ENCODE measurements around the gene GABPB2. TPM values are rescaled to one million over a fixed set of nuclear protein-coding genes. Genes with fewer than 3 reads are reported as not detected.

Gene GABPB2
- total RNA-seq, 1 donor from 2014 or later = 12.4 TPM

GRCh38 chr1:151143057-151143435 is 72.5 kb downstream of the GABPB2 start:
- TF ChIP-seq, protein P1, sequence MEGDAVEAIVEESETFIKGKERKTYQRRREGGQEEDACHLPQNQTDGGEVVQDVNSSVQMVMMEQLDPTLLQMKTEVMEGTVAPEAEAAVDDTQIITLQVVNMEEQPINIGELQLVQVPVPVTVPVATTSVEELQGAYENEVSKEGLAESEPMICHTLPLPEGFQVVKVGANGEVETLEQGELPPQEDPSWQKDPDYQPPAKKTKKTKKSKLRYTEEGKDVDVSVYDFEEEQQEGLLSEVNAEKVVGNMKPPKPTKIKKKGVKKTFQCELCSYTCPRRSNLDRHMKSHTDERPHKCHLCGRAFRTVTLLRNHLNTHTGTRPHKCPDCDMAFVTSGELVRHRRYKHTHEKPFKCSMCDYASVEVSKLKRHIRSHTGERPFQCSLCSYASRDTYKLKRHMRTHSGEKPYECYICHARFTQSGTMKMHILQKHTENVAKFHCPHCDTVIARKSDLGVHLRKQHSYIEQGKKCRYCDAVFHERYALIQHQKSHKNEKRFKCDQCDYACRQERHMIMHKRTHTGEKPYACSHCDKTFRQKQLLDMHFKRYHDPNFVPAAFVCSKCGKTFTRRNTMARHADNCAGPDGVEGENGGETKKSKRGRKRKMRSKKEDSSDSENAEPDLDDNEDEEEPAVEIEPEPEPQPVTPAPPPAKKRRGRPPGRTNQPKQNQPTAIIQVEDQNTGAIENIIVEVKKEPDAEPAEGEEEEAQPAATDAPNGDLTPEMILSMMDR (IDR thresholded peaks at IDR 0.05; ENCODE audit: unreplicated experiment) = no peak
- H3K4me3 Mint-ChIP-seq (ENCODE audit: low read depth) = no peak overlapping the region
- no peak for DNase-seq (ENCODE audit: low spot score, unreplicated experiment)
- H3K27ac Mint-ChIP-seq = no peak overlapping the region
- peaks cover 11% of the 10 kb centered on the region for H3K27me3 Mint-ChIP-seq
- H3K36me3 Mint-ChIP-seq (ENCODE audit: insufficient read depth) = peaks cover 3% of the 10 kb centered on the region
- no peaks in the 10 kb centered on the region for H3K9me3 Mint-ChIP-seq (ENCODE audit: low read depth)
- peaks cover 10% of the 10 kb centered on the region for H3K4me1 Mint-ChIP-seq (ENCODE audit: low read depth)

GRCh38 chr1:151143986-151144385 is 73.4 kb downstream of the GABPB2 start:
- no peaks in the 10 kb centered on the region for H3K9me3 Mint-ChIP-seq (ENCODE audit: low read depth)
- no peak overlapping the region for H3K27ac Mint-ChIP-seq
- DNase-seq (ENCODE audit: low spot score, unreplicated experiment) = no peak
- H3K4me3 Mint-ChIP-seq (ENCODE audit: low read depth) = no peak overlapping the region
- H3K27me3 Mint-ChIP-seq = peaks cover 16% of the 10 kb centered on the region
- TF ChIP-seq, protein P1 (IDR thresholded peaks at IDR 0.05; ENCODE audit: unreplicated experiment) = no peak
- H3K4me1 Mint-ChIP-seq (ENCODE audit: low read depth) = peaks cover 10% of the 10 kb centered on the region
- peaks cover 3% of the 10 kb centered on the region for H3K36me3 Mint-ChIP-seq (ENCODE audit: insufficient read depth)

DNA sequence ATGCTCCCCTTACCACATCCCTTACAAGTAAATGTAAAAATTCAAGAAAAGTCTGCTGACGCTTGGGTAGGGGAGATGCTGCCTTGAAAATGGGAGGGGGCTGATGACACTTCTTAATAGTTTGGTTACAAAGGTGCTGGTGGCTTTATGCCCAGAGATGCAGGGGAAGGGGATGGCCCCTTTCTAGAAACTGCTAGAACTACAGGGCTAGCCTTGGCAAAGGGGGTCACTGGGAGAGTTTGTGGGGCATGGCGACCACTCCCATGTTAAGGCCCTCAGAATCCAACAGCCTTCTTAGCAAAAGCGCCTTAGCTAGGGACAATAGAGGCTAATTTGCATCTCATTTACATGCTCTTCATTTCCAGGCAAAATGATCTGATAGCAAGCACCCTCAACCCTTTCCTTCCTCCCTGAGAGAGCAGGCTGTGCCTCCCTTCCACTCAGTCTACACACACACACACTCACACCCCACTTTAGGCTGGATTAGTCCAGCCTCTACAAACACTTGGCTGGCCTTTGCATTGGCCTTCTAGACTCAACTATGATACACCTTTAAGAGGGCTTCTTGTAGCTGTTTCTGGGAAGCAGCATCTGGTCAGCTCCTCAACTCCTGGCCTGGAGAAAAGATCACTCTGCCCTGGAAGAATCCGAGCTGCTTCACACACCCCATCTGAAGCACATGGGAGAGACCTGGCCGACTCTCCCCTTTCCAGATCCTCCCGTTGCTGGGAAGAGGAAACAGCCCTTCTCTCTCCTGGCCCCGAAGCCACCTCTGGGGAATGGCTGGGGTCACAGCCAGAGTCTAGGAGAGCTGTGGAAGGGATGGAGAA is 74.1 kb downstream of the GABPB2 start:
- Mint-ChIP-seq H3K4me1 (ENCODE audit: low read depth) (peaks cover 10% of the 10 kb centered on the region), H3K27ac (no peak overlapping the region), H3K9me3 (ENCODE audit: low read depth) (no peaks in the 10 kb centered on the region), H3K4me3 (ENCODE audit: low read depth) (peak overlapping the region; percentile 91), H3K27me3 (peaks cover 16% of the 10 kb centered on the region), H3K36me3 (ENCODE audit: insufficient read depth) (peaks cover 3% of the 10 kb centered on the region)
- no peak for DNase-seq (ENCODE audit: low spot score, unreplicated experiment)
- TF ChIP-seq, protein P1 (IDR thresholded peaks at IDR 0.05; ENCODE audit: unreplicated experiment) = no peak

- Mint-ChIP-seq H3K36me3 (ENCODE audit: insufficient read depth) (peaks cover 2% of the 10 kb centered on the region), H3K4me3 (ENCODE audit: low read depth) (peak overlapping the region; percentile 91), H3K27me3 (peaks cover 19% of the 10 kb centered on the region), H3K27ac (no peak overlapping the region), H3K9me3 (ENCODE audit: low read depth) (no peaks in the 10 kb centered on the region), H3K4me1 (ENCODE audit: low read depth) (peaks cover 10% of the 10 kb centered on the region)
- DNase-seq (ENCODE audit: low spot score, unreplicated experiment) = no peak
- TF ChIP-seq, protein P1 (IDR thresholded peaks at IDR 0.05; ENCODE audit: unreplicated experiment) = no peak
These were observed 74.9 kb downstream of the GABPB2 start for GRCh38 chr1:151145304-151146071.

DNA sequence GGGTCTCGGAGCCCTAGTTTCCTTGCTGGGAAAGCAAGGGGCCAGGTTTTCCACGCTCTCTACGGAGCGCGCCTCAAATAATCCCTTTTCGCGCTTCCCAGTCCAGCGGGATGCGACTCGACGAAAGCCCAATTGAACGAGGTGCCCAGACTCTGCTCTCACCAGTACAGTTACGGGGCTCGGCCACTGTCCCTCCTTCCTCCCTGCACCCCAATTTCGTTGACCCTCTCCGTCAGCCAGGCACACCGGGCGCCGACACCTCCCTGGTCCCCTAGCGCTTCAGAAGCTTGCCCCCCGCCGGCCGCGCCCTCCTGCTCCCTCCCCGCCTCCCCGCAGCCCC is 75.5 kb downstream of the GABPB2 start:
- H3K9me3 Mint-ChIP-seq (ENCODE audit: low read depth) = no peaks in the 10 kb centered on the region
- peak overlapping the region; percentile 91 for H3K4me3 Mint-ChIP-seq (ENCODE audit: low read depth)
- H3K27ac Mint-ChIP-seq = no peak overlapping the region
- DNase-seq (ENCODE audit: low spot score, unreplicated experiment) = no peak
- H3K36me3 Mint-ChIP-seq (ENCODE audit: insufficient read depth) = peaks cover 2% of the 10 kb centered on the region
- peaks cover 10% of the 10 kb centered on the region for H3K4me1 Mint-ChIP-seq (ENCODE audit: low read depth)
- peaks cover 19% of the 10 kb centered on the region for H3K27me3 Mint-ChIP-seq
- TF ChIP-seq, protein P1 (IDR thresholded peaks at IDR 0.05; ENCODE audit: unreplicated experiment) = no peak
